NCI-H128 (cell line): ENCODE results near the gene NFKBIA.
A peak's percentile ranks its signal among the peaks of the same experiment; 100 is the strongest.
"Not testable (repeated sequence)": the region's sequence is repeated elsewhere in the genome, so short reads cannot be mapped to it uniquely, and the experiment has no call there.

Source experiments
- DNase-seq: peaks from one replicate; lab custom pipeline; 2025; ENCODE audit not compliant: unreplicated experiment; lab: John Stamatoyannopoulos, UW

Gene NFKBIA, protein sequence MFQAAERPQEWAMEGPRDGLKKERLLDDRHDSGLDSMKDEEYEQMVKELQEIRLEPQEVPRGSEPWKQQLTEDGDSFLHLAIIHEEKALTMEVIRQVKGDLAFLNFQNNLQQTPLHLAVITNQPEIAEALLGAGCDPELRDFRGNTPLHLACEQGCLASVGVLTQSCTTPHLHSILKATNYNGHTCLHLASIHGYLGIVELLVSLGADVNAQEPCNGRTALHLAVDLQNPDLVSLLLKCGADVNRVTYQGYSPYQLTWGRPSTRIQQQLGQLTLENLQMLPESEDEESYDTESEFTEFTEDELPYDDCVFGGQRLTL

DNA sequence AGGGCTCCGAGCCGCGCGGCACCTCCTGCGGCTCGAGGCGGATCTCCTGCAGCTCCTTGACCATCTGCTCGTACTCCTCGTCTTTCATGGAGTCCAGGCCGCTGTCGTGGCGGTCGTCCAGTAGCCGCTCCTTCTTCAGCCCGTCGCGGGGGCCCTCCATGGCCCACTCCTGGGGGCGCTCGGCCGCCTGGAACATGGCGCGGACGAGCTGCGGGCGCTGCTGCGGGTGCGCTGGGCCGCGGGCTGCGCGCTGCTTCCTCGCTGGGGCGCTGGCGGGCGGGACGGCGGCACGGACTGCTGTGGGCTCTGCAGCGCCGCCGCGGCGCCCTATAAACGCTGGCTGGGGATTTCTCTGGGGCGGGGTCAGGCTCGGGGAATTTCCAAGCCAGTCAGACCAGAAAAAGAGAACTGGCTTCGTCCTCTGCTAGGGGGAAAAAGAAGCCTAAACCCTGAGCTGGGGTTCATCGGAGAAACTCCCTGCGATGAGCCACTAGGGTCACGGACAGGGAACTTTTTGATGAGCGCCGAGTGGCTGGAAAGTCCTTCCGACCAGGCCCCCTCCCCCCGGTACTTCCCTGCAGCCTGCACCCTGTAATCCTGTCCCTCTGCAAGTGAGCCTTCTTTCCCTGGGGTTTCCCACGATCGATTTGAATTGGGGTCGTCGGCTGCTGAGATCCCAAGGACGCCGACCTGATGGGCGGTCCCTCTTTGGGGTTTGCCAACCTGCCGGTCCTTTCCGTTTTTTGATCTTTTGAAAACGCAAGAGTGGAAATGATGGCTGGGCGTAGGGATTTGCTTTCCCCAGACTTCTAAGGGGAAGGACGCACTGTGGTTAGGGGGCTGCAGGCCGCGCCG, at the start of gene NFKBIA:
Gene NFKBIA, minus strand, starts transcription at position 301 of the 855 bp plus-strand sequence. Its CDS starts 105 bp downstream, at position 196.
- DNase-seq = peak; percentile 49

DNA sequence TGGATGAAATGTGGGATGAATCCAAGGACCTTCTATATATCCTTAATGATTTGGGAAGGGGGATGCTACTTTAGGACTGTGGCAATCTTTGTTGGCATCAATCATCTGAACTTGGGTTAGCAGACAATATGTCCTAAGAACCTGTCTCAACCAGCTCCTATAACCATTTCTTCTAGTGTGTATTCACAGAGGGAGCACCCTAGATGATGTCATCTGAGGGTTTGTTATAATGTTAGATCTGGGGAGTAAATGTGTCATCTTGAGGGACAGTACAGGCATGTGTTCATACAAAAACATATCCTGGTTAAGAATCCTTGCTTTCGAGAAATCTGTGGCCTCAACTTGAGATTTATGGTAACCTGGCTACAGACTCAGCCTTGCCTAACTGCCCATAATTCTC, 41.9 kb upstream of the NFKBIA start:
- no peak for DNase-seq

DNA sequence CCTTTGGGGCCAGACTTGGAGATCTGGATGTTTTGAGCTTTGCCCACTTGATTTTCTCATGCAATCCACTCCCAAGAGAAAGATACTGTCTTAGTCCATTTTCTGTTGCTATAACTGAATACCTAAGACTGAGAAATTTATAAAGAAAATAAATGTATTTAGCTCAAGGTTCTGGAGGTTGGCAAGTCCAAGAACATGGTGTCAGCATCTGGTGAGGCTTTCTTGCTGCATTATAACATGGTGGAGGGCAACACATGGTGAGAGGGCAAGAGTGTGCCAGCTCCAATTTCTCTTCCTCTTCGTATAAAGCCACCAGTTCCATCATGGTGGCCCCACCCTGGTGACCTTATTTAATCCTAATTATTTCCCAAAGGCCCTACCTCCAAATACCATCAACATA, 39.6 kb upstream of the NFKBIA start:
- DNase-seq = no peak

DNA sequence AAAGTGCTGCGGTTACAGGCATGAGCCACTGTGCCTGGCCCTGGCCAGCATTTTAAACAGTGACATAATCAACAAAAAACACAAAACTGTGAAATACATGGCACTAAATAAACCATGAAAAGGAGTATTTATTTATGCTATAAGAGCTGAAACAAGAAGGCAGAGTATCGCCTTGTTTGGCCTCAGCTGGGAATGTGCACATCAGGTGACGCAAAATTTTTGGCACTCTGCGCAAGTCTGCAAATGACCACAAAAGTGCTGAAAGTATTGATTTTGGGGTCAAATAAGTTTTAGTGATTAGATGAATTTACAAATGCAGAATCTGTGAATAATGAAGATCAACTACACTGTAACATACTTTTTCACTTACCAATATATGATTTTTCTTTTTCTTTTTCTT, 36.6 kb upstream of the NFKBIA start:
- DNase-seq = no peak

DNA sequence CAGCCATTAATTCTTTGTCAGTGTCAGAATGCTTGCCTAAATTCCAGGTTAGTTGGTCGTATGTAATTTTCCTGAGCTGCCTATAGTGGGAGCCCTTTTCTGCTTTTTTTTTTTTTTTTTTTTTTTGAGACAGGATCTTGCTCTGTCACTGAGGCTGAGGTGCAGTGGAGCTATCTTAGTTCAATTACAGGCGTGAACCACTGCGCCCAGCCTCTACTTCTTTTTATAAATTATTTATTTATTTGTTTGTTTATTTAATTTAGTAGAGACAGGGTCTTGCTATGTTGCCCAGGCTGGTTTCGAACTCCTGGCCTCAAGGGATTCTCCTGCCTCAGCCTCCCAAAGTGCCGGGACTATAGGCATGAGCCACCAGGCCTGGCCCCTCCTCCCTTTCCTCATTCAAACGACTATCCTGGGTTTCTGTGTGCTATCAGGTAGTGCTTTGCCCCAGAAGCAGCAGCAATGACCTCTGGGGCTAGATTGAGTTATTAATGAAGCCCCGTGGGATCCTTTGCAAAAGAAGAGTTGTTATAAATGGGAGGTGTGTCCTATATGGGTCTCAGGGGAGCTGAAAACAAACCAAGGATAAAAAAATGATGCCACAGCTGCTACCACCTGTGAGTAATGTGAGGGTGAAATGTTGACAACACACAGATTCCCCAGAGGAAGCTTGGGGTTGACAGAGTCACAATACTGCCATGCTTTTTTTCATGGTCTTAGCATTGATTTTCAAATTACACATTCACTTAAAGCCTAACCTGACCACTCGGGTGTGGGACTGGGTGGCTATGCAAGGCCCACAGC, 34.6 kb upstream of the NFKBIA start:
- no peak for DNase-seq

DNA sequence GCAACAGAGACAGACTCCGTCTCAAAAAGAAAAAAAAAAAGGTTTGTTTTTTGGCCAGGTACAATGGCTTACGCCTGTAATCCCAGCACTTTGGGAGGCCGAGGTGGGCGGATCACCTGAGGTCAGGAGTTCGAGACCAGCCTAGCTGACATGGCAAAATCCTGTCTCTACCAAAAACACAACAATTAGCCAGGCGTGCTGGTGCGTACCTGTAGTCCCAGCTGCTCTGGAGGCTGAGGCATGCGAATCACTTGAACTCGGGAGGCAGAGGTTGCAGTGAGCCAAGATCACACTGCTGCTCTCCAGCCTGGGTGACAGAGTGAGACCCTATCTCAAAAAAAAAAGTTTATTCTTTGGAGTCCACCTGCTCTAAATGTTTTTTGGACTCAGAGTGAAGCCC, 33.9 kb upstream of the NFKBIA start:
- not testable (repeated sequence) for DNase-seq

DNA sequence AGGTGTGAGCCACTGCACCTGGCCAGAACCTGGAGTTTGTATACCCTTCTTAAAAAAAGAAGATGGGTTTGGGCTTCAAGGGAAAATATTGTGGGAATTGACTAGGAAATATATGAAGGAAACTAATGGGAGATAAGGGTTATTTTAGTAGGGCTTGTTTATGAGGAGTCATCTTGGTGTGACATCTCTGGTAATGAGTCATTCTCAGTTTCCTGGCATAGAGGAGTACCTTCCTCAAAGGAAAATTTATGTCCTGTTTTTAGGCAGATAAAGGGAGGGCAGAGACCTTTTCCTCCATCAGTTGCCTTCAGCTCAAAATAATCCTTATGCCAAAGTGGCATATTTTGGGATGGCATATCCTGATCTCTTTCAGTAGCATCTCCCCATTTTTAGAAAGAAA, 30.6 kb upstream of the NFKBIA start:
- DNase-seq = no peak

DNA sequence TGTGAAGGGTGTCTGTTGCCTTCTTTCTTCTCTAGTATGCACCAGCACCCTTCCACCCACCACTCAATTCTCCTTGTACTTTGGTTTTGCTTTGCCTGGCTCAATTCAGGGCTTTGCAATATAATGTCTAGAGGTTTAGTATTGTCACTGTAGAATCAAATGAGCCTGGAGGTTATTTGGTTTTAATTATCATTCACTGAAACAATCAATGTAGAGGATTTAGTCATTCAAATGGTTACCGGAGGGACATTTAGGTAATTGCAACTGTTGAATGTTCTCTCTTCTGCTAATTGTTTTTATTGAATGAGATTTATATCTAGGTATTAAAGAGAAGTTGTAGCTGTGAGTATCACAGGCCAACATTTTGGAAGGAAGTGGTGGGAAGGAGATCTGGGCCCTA, 29.3 kb upstream of the NFKBIA start:
- DNase-seq = no peak

DNA sequence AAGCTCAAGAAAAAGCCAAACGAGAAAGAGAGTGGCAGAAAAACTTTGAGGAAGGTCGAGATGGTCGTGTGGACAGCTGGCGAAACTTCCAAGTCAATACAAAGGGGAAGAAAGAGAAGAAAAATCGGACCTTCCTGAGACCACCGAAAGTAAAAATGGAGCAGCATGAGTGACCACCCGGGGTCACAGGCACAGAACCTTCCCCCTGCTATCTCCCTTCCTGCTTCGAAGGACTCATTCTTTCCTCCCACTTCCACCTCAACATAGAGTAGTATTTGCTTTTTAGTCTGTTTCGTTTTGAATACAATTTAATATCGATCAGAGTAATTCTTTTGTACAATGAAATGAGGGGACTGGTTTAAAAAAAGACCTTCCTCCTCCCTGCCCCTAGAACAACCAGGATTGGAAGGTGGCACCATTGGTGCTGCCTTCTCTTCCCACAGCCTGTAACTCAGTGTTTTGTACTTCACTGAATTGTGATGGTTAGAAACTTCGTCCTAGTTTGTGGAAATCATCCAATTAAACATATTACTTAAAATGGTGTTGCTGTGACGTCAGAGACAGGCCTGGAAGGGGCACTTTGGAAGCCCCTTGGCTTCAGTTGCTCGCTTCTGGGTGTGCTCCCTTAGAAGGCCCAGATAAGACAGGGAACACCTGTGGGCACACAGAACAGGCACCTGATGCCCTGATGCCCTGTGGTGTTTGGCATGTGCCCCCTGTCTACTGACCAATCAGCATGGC, 26.1 kb upstream of the NFKBIA start:
- DNase-seq = no peak

DNA sequence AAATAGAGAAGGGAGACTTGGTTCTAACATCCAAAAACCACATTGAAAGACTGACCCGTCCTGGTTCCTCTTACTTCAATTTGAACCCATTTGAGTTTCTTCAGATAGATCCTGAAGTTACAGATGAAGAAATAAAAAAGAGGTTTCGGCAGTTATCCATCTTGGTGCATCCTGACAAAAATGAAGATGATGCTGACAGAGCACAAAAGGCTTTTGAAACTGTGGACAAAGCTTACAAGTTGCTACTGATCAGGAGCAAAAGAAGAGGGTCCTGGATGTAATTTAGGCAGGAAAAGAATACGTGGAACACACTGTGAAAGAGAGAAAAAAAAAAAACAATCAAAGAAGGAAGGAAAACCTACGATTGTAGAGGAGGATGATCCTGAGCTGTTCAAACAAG, 25.4 kb upstream of the NFKBIA start:
- no peak for DNase-seq

DNA sequence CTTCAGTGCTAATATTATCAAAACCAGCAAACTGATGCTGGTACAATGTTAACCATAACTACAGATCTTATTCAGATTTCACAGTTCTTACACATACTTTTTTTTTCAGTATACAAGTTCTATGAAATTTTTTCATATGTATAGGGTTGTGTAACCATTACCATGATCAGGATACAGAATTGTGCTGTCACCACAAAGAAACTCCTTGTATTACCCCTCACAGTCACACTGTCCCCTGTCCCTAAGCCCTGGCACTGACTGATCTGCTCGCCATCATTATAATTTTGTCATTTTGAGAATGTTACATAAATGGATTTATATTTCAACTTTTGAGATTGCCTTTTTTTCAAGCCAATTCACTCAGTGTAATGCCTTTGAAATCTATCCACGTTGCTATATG, 21.3 kb upstream of the NFKBIA start:
- DNase-seq = no peak

DNA sequence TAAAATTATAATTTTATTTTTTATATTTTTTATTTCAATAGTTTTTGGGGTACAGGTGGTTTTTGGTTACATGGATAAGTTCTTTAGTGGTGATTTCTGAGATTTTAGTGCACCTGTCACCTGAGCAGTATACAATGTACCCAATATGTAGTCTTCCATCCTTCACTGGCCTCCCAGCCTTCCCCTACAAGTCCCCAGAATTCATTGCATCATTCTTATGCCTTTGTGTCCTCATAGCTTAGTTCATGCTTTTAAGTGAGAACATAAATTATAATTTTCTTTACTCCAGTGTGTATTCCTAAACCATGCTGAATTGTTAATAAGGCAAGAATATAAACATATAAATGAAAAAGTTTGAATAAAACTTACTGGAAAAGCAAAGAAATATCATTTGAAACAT, 19.1 kb upstream of the NFKBIA start:
- no peak for DNase-seq

DNA sequence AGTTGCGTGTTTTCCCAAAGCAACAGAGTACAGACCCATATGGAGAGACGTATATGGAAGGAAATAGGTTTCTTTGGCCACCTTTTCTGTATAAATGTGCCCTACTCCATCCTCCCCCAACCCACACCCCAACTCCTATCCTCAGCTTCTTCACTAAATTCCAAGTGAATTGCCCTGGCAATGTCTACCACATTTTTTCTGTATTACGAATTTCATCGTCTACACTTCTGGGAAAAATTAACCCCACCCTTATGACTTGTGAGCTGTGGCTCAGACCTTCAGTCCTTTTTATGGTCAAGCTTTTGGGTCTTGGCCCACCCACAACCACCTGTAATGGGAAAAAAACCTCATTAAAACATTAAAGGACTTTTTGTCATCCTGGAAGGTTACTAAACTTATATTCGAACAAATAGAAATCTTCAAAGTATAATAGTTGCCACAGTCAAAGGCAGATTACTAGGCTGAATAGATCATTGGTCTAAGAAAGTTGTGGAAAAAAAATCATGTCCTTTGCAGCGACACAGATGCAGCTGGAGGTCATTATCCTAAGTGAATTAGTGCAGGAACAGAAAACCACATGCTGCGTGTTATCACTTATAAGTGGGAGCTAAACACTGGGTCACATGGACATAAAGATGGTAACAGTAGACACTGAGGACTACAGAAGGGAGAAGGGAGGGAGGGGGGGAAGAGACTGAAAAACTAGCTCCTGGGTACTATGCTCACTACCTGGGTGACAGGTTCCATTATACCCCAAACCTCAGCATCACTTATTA, 15.7 kb upstream of the NFKBIA start:
- no peak for DNase-seq

DNA sequence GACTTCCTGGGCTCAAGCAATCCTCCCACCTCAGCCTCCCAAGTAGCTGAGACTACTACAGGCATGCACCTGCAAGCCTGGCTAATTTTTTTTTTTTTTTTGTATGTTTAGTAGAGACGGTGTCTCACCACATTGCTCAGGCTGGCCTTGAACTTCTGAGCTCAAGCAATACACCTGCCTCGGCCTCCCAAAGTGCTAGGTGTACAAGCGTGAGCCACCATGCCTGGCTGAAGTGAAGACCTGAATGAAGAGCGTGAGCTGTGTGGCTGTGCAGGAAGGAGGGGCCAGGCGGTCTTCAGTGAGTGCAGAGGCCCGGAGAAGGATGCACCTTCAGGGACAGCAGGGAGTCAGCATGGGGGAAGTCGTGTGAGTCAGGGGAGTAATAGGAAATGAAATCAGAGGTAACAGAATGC, 14.9 kb upstream of the NFKBIA start:
- no peak for DNase-seq

DNA sequence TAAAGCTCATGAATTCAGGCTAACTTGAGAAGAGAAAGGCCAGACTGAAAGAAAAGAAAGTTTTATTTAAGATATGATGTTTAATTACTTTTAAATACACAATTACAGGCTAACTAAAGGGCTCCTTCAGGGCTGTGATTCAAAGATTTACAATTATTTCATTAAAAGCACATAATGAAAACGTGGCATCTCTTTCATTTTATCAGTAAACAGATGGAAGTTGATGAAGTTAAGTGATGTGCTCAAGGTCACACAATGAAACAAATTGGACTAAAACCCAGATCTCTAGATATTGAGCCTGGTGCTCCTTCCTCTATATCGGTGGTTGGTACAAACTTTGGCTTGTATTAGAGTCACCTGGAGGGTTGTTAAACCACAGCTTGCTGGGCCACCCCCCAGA, 13.5 kb upstream of the NFKBIA start:
- DNase-seq = no peak

DNA sequence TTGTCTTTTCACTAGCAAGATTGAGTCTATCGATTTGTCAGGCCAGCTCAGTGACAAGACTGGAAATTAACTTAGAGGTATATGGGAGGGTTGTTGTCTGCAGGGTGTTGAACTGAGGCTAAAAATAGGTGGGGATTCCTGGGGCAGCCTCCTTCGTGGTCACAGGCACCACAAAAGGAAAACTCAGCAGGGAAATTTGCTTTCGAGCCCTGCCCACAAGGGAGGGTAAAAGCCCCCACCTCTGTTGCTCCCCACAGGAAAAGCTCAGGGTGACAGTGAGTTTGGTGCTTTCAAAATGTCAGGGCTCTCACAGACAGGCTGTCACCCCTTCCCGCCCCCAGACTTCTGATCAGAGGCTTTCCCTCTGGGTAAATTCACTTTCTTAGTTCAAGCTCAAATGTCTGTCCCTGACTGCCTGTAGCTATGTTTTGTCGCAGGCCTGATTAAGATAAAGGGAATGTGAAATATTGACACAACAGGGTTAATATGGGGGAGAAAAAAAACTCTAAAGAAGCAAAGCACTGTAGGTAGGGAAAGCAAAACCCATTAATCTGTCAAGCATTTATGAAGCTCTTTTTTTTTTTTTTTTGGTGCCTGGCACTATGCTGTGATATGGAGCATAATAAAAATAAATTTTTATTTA, 11.7 kb upstream of the NFKBIA start:
- DNase-seq = no peak

DNA sequence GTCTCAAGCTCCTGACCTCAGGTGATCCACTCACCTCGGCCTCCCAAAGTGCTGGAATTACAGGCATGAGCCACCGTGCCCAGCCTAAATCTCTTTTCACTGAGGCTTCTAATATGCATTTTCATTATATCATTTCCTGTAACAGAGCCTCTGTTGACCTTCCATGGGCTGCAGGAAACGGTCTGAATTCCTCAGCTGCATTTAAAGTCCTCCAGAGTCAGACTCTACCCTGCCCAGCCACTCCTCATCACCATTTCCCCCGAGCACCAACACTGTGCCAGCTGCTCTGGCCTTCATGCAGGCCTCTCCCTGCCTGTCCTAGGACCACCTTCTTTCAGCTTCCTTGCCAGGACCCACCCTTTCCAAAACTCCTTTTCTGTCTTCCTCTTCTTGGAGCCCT, 9.8 kb upstream of the NFKBIA start:
- no peak for DNase-seq

DNA sequence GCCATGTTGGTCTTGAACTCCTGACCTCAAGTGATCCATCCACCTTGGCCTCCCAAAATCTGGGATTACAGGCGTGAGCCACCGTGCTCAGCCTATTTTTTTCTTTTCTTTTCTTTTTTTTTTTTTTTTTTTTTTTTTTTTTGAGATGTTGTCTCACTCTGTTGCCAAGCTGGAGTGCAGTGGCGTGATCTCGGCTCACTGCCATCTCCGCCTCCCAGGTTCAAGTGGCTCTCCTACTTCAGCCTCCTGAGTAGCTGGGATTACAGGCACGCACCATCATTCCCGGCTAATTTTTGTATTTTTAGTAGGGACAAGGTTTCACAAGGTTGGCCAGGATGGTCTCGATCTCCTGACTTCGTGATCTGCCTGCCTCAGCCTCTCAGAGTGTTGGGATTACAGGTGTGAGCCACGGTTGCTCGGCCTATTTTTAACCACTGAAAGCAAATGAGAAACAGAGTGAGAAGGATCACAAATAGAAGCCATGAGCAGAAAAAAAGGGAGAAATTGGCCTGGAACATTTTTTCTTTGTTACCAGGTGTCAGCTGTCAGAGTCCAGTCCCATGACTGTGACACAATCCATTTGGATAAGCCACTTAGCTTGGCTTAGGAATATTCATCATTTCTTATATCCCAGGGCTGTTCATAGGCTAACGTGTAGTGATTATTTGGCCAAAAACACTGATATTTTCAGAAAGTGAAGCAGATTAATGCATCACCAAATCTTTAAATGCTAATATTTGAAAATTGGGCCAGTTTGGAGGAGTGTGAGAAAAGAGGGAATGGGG, 7.9 kb upstream of the NFKBIA start:
- DNase-seq = no peak

DNA sequence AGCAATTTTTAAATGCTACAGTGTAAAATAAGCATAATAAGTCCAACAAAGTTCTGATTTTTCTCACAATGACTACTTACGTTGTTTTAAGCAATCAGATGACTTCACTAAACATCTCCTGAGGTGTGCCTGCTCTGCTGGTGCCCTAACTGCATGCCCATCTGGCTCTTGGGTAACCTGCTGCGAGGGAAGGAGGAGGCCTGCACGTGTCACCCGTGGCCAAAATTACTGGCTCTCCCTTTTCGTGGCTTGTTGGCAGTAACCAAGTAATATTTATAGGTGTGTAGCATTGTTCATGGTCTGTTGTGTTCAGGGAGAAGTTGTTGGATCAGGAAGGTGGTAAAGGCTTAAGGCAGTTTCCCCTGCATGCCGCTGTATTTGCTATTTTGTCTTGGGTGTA, 6.3 kb upstream of the NFKBIA start:
- DNase-seq = no peak
